ENCODE measurements around the gene CHCHD3. TPM values are rescaled to one million over a fixed set of nuclear protein-coding genes. Genes with fewer than 3 reads are reported as not detected.

The CHCHD3 gene
- total RNA-seq, 6 experiments from 2014 or later: 51.3 to 70.0 (median 65.7) TPM

- no peak overlapping the region for H3K4me3 Mint-ChIP-seq
- no peak overlapping the region for H3K27ac Mint-ChIP-seq
These were observed 83.1 kb downstream of the CHCHD3 start for GRCh38 chr7:132998763-132999162.

GRCh38 chr7:132997505-132997904, 84.4 kb downstream of the CHCHD3 start:
- no peaks in the 10 kb centered on the region for H3K27me3 Mint-ChIP-seq (ENCODE audit: insufficient read depth)
- peaks cover 33% of the 10 kb centered on the region for H3K4me1 Mint-ChIP-seq (ENCODE audit: low read depth)
- no peaks in the 10 kb centered on the region for H3K36me3 Mint-ChIP-seq (ENCODE audit: low read depth)
- H3K27ac Mint-ChIP-seq: no peak overlapping the region
- H3K4me3 Mint-ChIP-seq: no peak overlapping the region
- no peaks in the 10 kb centered on the region for H3K9me3 Mint-ChIP-seq
- no peak for DNase-seq
- no peak for TF ChIP-seq CTCF (IDR thresholded peaks at IDR 0.05)

More at GRCh38 chr7:132998763-132999162, 83.1 kb downstream of the CHCHD3 start:
- H3K36me3 Mint-ChIP-seq (ENCODE audit: low read depth): no peaks in the 10 kb centered on the region
- H3K9me3 Mint-ChIP-seq: no peaks in the 10 kb centered on the region
- no peak for TF ChIP-seq CTCF (IDR thresholded peaks at IDR 0.05)
- DNase-seq: no peak
- H3K4me1 Mint-ChIP-seq (ENCODE audit: low read depth): peaks cover 33% of the 10 kb centered on the region
- no peaks in the 10 kb centered on the region for H3K27me3 Mint-ChIP-seq (ENCODE audit: insufficient read depth)

GRCh38 chr7:132996581-132997242, 85.2 kb downstream of the CHCHD3 start:
- Mint-ChIP-seq H3K36me3 (ENCODE audit: low read depth) (no peaks in the 10 kb centered on the region), H3K27ac (no peak overlapping the region), H3K4me1 (ENCODE audit: low read depth) (peaks cover 33% of the 10 kb centered on the region), H3K27me3 (ENCODE audit: insufficient read depth) (peaks cover 2% of the 10 kb centered on the region; the same call in 1 of the 2 replicates), H3K9me3 (no peaks in the 10 kb centered on the region), H3K4me3 (no peak overlapping the region)
- TF ChIP-seq CTCF (IDR thresholded peaks at IDR 0.05): no peak
- DNase-seq: no peak

- no peaks in the 10 kb centered on the region for H3K36me3 Mint-ChIP-seq (ENCODE audit: low read depth)
- no peak overlapping the region for H3K27ac Mint-ChIP-seq
- no peaks in the 10 kb centered on the region for H3K9me3 Mint-ChIP-seq
- no peak for TF ChIP-seq CTCF (IDR thresholded peaks at IDR 0.05)
- peaks cover 14% of the 10 kb centered on the region for H3K4me1 Mint-ChIP-seq (ENCODE audit: low read depth)
- no peak overlapping the region for H3K4me3 Mint-ChIP-seq
- peaks cover 2% of the 10 kb centered on the region; the same call in 1 of the 2 replicates for H3K27me3 Mint-ChIP-seq (ENCODE audit: insufficient read depth)
- no peak for DNase-seq
These were observed 88.4 kb downstream of the CHCHD3 start for GRCh38 chr7:132993377-132994013.

GRCh38 chr7:132991615-132992587, 90.0 kb downstream of the CHCHD3 start:
- no peaks in the 10 kb centered on the region for H3K9me3 Mint-ChIP-seq
- no peak for TF ChIP-seq CTCF (IDR thresholded peaks at IDR 0.05)
- H3K27me3 Mint-ChIP-seq (ENCODE audit: insufficient read depth): peaks cover 2% of the 10 kb centered on the region; the same call in 1 of the 2 replicates
- no peak for DNase-seq
- H3K4me1 Mint-ChIP-seq (ENCODE audit: low read depth): peaks cover 10% of the 10 kb centered on the region; the same call in 1 of the 2 replicates
- no peak overlapping the region for H3K27ac Mint-ChIP-seq
- peaks cover 6% of the 10 kb centered on the region; the same call in 1 of the 2 replicates for H3K36me3 Mint-ChIP-seq (ENCODE audit: low read depth)
- no peak overlapping the region for H3K4me3 Mint-ChIP-seq

Measured in HFFc6 (cell line).